GM11168 (cell line): Measurements from ENCODE around the gene KCNK15.

Experiments
- in situ Hi-C: fragments of 300-500 bp; cut with MboI; formaldehyde crosslinking; loops from one replicate; pipeline ENCODE4 v1.12.0; 2022; ENCODE audit warnings: low sequenced_read_pairs; ENCODE audit not compliant: unreplicated experiment

KCNK15 gene

GRCh38 chr20:44733341-44734069 lies 12.2 kb upstream of the KCNK15 start:
- in situ Hi-C loops: loop anchor here (5.0 kb wide), 1 partner anchor 46 kb away; no protein-coding TSS in a partner anchor

- in situ Hi-C loops: loop anchor here (5.0 kb wide), 1 partner anchor 48 kb away; no protein-coding TSS in a partner anchor
Observed at GRCh38 chr20:44734938-44735337, 10.7 kb upstream of the KCNK15 start.

GRCh38 chr20:44735816-44736169 lies 9.9 kb upstream of the KCNK15 start:
- in situ Hi-C loops: no loop called here

DNA sequence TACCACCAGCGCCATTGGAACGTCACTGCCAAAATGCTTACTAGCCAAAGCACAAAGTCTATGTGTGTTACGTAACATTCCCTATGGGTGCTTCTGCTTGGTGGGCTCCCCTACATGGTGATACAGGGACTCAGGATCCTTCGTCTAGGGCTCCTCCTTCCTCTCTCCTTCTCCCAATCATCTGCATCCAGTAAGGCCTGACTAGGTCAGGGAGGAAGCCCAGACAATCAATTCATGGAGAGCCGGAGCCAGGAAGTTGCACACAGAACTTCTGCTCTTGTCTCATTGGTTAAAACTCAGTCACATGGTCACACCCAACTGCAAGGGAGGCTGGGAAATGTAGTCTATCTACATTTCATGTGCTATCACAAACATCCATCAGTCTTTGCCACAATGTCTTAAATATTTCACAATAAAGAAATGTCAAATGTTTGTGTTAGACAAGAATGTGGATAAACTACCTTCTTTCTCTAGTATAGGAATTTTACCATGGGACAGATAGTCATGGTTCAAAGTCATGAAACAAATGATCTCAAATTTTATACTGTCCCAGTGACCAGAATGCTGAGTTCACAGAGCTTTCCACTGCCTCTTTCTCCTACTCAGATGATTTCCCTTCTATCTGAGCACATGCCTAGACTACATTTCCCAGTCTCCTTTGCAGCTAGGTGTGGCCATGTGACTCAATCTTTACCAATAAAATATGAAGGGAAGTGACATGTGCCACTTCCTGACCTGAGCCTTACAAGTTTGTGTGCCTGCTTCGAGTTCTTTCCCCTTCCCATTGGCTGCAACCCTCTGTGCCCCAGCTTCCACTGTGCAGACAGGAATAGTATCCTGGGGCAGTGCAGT lies 9.3 kb upstream of the KCNK15 start:
- in situ Hi-C loops: no loop called here

- in situ Hi-C loops: no loop called here
Observed at GRCh38 chr20:44737116-44737515, 8.5 kb upstream of the KCNK15 start.

GRCh38 chr20:44738813-44739477 lies 6.7 kb upstream of the KCNK15 start:
- in situ Hi-C loops: no loop called here

GRCh38 chr20:44739942-44740341 lies 5.7 kb upstream of the KCNK15 start:
- in situ Hi-C loops: loop anchor here (10.0 kb wide), 1 partner anchor 125 kb away; no protein-coding TSS in a partner anchor

DNA sequence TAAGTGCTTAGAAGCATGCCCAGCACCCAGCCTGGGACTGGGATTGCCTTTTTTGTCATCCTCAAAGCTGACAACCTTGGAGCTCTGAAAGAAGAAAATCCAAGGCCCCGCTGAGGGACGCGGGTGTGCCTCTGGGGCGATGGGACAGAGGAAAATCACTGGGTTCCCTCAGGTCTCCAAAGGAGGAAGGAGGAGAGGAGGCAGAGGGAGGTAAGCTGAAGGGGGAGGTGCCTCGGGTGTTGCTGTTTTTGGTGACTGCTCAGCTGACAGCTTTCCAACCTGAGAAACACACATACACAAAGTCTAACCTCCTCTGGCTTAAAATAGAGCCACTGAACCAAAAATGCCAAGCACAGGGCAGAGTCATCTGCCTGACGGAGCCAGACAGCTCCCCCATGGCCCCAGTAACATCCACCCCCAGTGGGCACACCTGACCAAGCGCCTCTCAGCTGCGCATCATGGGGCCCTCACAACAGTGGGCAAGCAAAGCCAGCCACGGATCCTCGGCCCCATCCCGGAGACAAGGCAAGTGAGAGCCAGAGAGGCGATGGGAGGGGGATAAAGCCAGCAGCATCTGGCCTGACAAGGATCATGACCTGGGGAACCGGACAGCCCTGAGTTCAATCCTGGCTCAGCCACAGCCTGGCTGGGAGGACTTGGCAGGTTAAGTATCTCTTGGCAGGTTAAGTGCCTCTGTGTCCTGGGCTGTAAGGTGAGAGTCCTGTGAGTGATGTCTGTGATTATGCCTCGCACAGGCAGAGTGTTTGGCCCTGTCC lies 3.2 kb upstream of the KCNK15 start:
- in situ Hi-C loops: loop anchor here (10.0 kb wide), 1 partner anchor 122 kb away; no protein-coding TSS in a partner anchor

DNA sequence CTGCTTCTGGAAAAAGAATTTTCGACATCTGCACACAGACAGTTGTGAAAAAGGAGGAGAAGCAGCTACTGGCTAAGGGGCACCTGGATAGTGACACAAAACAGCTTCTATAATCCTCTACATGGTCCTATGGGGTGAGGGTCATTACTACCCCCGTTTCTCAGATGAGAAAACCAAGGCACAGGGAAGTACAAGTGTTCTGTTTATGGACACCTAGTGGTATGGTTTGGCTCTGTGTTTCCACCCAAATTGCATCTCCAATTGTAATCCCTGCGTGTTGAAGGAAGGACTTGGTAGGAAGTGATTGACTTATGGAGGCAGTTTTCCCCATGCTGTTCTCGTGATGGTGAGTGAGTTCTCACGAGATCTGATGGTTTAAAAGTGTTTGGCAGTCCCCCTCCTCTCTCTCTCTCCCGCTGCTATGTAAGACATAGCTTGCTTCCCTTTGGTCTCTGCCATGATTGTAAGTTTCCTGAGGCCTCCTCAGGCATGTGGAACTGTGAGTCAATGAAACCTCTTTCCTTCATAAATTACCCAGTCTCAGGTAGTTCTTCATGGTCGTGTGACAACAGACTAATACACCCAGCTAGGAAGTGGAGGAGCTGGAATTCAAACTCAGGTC lies 2.5 kb upstream of the KCNK15 start:
- in situ Hi-C loops: loop anchor here (10.0 kb wide), 1 partner anchor 122 kb away; no protein-coding TSS in a partner anchor

- in situ Hi-C loops: loop anchor here (10.0 kb wide), 1 partner anchor 121 kb away; no protein-coding TSS in a partner anchor
Observed at GRCh38 chr20:44743916-44744655, 1.6 kb upstream of the KCNK15 start.

DNA sequence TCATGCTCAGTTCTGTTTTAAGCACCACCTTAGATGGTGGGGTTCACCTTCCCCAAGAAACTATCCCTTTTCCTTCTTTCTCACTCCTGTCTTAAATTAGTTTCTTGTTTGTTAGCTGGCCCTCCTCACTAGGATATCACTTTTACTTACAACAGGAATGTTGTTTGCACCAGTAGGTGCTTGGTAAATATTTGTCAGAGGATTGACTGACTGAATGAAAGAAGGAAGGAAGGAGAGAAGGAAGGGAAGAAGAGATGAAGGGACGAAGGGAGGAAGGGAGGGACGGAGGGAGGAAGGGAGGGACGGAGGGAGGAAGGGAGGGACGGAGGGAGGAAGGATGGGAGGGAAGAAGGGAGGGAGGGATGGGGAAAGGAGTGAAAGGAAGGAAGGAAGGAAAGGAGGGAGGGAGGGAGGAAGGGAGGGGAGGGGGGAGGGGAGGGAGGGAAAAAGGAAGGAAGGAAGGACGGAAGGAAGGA lies 505 bp upstream of the KCNK15 start:
- in situ Hi-C loops: loop anchor here (10.0 kb wide), 1 partner anchor 120 kb away; no protein-coding TSS in a partner anchor

- in situ Hi-C loops: loop anchor here (10.0 kb wide), 1 partner anchor 118 kb away; no protein-coding TSS in a partner anchor
Observed at GRCh38 chr20:44746367-44747165, 901 bp downstream of the KCNK15 start.

DNA sequence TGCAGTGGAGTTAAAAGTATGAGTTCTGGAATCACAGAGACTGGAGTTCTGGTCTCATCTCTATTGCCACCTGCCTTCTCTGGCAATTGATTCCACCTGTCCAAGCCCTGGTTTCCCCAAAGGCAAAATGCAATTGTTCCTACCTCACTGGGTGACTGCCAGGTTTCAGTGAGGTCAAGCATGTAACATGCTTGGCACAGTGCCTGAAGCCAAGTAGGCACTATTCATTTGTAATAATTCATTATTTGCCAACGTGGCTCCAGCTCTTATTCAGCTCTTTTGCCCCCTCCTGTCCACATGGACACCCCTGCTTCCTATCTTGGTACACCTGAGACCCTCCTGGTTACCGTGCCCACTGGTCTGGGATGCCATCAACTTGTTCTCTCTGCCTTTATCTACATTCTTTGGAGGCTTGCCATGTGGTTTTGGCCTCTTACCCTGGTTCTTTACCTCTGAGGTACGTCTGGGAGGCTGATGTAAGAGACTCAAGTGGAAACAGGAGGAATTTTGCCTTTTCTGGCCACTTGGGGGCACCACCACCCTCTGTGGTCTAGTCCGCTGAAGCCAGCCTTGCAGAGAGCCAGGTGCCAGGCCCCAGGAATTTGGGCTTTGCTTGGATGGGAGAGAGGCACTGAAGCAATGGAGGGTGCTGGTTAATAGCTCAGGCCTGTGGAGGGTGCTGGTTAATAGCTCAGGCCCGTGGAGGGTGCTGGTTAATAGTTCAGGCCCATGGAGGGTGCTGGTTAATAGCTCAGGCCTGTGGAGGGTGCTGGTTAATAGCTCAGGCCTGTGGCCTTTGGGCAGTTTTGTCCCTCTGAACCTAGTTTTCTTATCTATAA lies 1.7 kb downstream of the KCNK15 start:
- in situ Hi-C loops: loop anchor here (10.0 kb wide), 1 partner anchor 117 kb away; no protein-coding TSS in a partner anchor

DNA sequence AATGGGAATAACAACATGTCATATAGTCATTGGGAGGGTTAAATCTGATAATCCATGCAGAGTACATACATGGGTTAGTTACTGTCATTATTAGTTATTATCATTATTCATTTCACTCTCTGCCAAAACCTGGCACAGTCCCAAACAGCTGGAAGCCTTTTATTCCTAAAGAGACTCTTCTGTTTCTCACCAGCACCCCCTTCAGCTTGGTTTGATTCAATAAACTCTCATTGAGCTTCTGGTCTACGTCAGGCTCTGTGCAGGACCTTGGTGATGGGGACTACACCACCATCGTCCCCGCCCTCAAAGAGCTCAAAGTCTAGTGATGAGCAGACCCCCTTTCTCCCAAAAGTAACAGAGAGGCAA lies 2.3 kb downstream of the KCNK15 start:
- in situ Hi-C loops: loop anchor here (10.0 kb wide), 1 partner anchor 117 kb away; no protein-coding TSS in a partner anchor

DNA sequence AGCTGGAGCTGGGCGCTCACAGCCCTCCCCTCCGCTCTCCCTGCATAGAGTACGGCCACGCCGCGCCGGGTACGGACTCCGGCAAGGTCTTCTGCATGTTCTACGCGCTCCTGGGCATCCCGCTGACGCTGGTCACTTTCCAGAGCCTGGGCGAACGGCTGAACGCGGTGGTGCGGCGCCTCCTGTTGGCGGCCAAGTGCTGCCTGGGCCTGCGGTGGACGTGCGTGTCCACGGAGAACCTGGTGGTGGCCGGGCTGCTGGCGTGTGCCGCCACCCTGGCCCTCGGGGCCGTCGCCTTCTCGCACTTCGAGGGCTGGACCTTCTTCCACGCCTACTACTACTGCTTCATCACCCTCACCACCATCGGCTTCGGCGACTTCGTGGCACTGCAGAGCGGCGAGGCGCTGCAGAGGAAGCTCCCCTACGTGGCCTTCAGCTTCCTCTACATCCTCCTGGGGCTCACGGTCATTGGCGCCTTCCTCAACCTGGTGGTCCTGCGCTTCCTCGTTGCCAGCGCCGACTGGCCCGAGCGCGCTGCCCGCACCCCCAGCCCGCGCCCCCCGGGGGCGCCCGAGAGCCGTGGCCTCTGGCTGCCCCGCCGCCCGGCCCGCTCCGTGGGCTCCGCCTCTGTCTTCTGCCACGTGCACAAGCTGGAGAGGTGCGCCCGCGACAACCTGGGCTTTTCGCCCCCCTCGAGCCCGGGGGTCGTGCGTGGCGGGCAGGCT lies 4.6 kb downstream of the KCNK15 start:
- in situ Hi-C loops: no loop called here
